Bronchial smooth muscle cell (primary cell): Measurements from ENCODE around the gene RALY. TPM values are rescaled to one million over a fixed set of nuclear protein-coding genes. Genes with fewer than 3 reads are reported as not detected.

Source experiments
- total RNA-seq: library from RNA; depleted of rRNA; stranded (reverse); fragments of >200 nt; gene quantifications from 2 replicates; pipeline ENCODE4 v1.2.1, GENCODE V29; 2014

Gene RALY
- total RNA-seq: 66.4 and 82.6 TPM in 2 replicates

DNA sequence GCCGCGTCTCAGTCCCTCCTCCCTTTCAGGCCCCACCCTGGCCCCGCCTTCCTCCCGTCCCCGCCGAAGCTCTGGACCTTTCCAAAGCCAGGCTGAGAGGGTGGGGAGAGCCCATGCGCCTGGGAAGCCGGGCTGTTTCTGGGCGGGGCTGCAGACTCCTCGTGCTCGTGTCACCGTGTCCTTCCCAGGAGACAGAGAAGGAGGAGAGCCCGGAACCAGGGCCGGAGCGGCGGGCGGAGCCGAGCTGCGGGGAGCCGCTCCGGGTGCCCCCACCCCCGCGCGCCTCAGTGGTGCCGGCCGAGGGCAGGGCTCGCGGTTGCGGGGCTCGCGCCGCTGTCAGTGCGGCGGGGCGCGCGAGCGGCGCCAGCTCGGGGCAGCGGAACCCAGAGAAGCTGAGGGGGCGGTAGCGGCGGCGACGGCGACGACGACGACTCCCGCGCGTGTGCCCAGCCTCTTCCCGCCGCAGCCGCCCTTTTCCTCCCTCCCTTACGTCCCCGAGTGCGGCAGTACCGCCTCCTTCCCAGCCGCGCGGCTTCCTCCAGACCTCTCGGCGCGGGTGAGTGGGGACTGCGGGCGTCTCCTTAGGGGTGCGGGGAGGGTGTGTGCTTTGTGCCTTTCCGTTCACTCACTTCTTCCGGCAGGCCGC, at the start of gene RALY:
Gene RALY (plus strand): TSS at position 336 of the 646 bp plus-strand sequence. CDS start 78,164 bp downstream, outside the sequence.

DNA sequence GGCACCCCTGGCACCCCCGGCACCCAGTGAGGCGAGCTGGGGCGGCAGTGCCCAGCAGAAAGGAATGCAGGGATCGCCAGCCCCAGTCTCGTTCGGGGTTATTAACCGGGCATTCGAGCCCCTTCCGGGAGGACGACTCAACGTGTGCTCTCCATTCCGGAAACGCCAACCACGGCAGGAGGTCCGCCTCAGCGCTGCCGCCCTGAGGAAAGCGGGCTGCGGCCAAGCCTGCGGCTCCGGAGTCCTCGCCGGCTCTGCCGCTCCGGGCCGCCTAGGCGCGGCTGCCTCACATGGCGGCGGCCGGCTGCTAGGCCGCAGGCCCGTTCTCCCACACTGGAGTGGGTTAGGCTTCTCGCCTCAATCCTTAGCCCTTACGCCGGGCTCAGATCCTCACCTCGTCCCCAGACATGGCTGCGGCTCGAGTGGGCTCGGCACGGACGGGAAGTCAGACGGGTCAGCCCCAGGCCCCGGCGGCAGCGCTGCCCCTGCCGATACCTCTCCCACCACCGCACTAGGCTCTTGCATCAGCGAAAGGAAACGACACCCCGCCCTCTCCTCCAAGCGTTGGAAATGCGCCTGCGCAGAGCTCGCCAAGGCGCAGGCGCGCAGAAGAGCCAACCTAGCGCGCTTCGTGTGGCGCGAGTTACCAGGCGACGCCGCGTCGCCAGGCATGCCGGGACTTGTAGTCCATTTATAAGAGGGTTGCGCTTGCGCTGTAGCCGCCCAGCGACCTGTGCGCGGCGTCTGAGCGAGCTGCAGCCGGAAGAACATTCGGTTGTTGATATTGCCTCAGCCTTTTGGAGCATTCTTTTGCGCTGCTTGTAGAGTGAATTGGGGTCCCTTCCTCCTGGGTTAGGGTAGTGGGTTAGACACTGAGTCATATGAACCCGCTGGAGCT, 118.2 kb downstream of the RALY start, which contains the start of gene EIF2S2:
Gene EIF2S2 (minus strand): TSS at position 542 of the 898 bp plus-strand sequence. CDS start 133 bp downstream, at position 409.

Other genes with a start within 250 kb of the RALY start
- 39.4 and 54.7 TPM in 2 replicates for gene CHMP4B, start 182.6 kb upstream of the RALY start, total RNA-seq
- gene EIF2S2, start 118.3 kb downstream of the RALY start, total RNA-seq: 74.8 and 76.6 TPM in 2 replicates
- not detected in 2 replicates for gene ASIP, start 247.5 kb downstream of the RALY start, total RNA-seq